Left lung (tissue), 10 donors: ENCODE measurements around the gene TIA1. TPM values are rescaled to one million over a fixed set of nuclear protein-coding genes. Genes with fewer than 3 reads are reported as not detected.
A peak's percentile ranks its signal among the peaks of the same experiment; 100 is the strongest.
"Not testable (repeated sequence)": the region's sequence is repeated elsewhere in the genome, so short reads cannot be mapped to it uniquely, and the experiment has no call there.

Experiments
- ATAC-seq: fragments of 200-7000 bp; cut with Tn5 transposase; one replicate; pipeline ENCODE4 v1.9.1; 2020; ENCODE audit warnings: moderate library complexity
- DNase-seq, 4 donors: peaks; one replicate each; pipeline ENCODE4 v3.0.0-alpha.2; 2013 to 2020
- H3K27ac ChIP-seq, 2 donors: fragments of 200-600 bp; sonication (generic) in 1 of 2; one replicate each; pipeline versions ENCODE4 v1.5.0 to v1.8.0; 2020 to 2021
- H3K27me3 ChIP-seq, 2 donors: fragments of 200-600 bp; sonication (generic) in 1 of 2; one replicate each; pipeline versions ENCODE4 v1.5.0 to v1.8.0; 2020 to 2021
- H3K36me3 ChIP-seq, 2 donors: fragments of 200-600 bp; sonication (generic) in 1 of 2; one replicate each; pipeline versions ENCODE4 v1.5.0 to v1.8.0; 2020 to 2021
- H3K4me1 ChIP-seq, 2 donors: fragments of 200-600 bp; one replicate each; pipeline ENCODE4 v1.8.0; 2021
- H3K4me3 ChIP-seq, 2 donors: fragments of 200-600 bp; sonication (generic) in 1 of 2; one replicate each; pipeline versions ENCODE4 v1.5.0 to v1.8.0; 2020 to 2021; ENCODE audit warnings: mild to moderate bottlenecking in 1 of 2
- H3K9me3 ChIP-seq, 2 donors: fragments of 200-600 bp; sonication (generic) in 1 of 2; one replicate each; pipeline versions ENCODE4 v1.5.0 to v1.8.0; 2020 to 2021
- intact Hi-C, 2 donors: fragments of 100-400 bp; cut with DNase I; formaldehyde crosslinking; loops; one replicate each; pipeline versions ENCODE4 v1.11.2 to v1.14.2; 2022
- polyA plus RNA-seq, 6 donors: library from polyadenylated mRNA; unstranded; fragments of 120-200 nt; gene quantifications; one replicate each; pipeline ENCODE4 v1.2.1, GENCODE V29; 2013; ENCODE audit not compliant: insufficient read length in 6 of 6
- total RNA-seq, 2 donors: library from RNA; stranded (reverse); fragmentation: NEBNext Ultra II Directional; extraction: Animal tissue kit (Norgen Biotek cat#: 25700); gene quantifications; one replicate each; pipeline ENCODE4 v1.2.1, GENCODE V29; 2021
- TF ChIP-seq, protein P1 (sequence below), 2 donors: fragments of 200-600 bp; sonication (generic) in 1 of 2; IDR thresholded peaks; one replicate each; pipeline versions ENCODE4 v1.5.0 to v1.8.0; 2021; ENCODE audit warnings: antibody characterized with exemption in 2 of 2
- donor health status: DM: no; HTN: yes; CAD: no.
- donor health status: DM: no; HTN: no; CAD: no.

TIA1 gene
- total and polyA plus RNA-seq, 8 donors, result 92.9 to 639 (median 532) TPM

DNA sequence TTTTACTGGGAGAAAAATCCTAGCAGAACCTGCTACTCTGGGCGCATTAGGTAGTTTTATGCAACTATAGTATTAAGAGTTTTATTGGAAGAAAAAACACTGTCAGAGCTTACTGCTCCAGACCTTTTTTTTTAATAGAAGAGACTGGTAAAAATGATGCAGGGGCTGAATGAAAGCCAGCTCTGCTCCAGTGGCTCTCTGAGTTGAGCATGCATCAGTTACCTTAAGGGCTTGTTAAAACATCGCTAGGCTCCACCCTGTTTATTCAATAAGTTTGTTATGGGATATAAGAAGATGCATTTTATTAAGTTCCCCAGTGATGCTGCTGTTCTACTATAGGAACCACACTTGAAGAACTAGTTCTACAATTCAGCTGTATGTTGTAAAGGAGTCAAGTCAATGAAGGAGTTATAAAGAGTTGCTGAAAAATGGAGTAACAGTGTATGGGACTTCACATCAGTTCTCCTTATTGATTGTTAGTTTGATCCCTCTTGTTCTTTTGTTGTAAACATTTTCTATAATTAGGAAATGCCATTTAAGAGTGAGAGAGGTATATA, 31.9 kb upstream of the TIA1 start:
- Histone ChIP-seq H3K27ac (no peak overlapping the region), H3K9me3 (no peaks in the 10 kb centered on the region), H3K27me3 (no peaks in the 10 kb centered on the region), H3K4me1 (peaks cover 0 to 13% of the 10 kb centered on the region in 2 donors), H3K4me3 (no peak overlapping the region), H3K36me3 (peaks cover 0 to 97% of the 10 kb centered on the region in 2 donors)
- intact Hi-C loops, result no loop called here
- TF ChIP-seq, protein P1, sequence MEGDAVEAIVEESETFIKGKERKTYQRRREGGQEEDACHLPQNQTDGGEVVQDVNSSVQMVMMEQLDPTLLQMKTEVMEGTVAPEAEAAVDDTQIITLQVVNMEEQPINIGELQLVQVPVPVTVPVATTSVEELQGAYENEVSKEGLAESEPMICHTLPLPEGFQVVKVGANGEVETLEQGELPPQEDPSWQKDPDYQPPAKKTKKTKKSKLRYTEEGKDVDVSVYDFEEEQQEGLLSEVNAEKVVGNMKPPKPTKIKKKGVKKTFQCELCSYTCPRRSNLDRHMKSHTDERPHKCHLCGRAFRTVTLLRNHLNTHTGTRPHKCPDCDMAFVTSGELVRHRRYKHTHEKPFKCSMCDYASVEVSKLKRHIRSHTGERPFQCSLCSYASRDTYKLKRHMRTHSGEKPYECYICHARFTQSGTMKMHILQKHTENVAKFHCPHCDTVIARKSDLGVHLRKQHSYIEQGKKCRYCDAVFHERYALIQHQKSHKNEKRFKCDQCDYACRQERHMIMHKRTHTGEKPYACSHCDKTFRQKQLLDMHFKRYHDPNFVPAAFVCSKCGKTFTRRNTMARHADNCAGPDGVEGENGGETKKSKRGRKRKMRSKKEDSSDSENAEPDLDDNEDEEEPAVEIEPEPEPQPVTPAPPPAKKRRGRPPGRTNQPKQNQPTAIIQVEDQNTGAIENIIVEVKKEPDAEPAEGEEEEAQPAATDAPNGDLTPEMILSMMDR (IDR thresholded peaks at IDR 0.05), result no peak
- no peak for ATAC-seq
- no peak for DNase-seq

DNA sequence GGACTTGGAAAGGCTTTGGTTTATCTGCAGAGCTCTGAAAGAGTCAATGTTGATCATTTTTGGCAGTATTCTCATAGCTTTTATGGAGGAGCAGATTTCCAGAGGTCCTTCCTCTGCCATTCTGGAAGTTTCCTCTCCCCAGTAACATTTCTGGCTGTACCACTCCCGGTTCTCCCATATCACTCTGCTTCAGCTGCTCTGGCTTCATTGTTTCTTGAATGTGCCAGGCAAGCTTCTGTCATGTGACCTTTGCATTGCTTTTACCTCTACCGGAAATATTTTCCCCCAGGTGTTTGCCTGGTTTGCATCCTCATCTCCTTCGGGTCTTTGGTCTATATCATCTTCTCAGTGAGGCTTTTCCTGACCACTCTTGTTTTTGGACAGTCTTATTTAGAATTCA, 21.9 kb upstream of the TIA1 start:
- ATAC-seq, result no peak
- no peaks in the 10 kb centered on the region for H3K4me1 ChIP-seq
- intact Hi-C loops, result no loop called here

DNA sequence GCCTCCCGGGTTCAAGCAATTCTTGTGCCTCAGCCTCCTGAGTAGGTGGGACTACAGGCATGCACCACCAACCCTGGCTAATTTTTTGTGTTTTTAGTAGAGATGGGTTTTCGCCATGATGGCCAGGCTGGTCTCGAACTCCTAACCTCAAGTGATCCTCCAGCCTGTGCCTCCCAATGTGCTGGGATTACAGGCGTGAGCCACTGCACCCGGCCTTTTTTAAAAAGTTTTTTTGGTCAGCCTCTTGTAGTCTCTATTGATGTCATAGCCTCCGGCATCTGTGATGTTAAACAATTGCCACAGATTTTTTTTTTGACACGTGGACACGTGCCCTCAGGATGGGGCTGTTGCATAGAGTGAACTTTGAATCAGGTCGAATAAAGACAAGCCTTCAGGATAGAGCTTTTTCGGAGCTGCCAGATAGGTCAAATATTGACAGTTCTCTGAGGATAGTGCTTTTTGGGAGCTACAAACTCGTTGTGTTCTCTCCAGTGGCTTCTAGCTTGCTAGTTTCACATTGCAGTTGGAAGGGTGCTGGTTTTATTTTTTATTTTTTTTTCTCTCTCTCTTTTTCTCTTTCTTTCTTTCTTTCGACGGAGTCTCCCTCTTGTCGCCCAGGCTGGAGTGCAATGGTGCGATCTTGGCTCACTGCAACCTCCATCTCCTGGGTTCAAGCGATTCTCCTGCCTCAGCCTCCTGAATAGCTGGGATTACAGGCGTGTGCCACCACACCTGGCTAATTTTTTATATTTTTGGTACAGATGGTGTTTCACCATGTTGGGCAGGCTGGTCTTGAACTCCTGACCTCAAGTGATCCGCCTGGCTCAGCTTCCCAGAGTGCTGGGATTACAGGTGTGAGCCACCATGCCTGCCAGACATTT, 21.2 kb upstream of the TIA1 start:
- intact Hi-C loops, H3K4me1 ChIP-seq, H3K27me3 ChIP-seq, H3K4me3 ChIP-seq, H3K9me3 ChIP-seq, DNase-seq, H3K27ac ChIP-seq, ATAC-seq: not testable (repeated sequence)
- H3K36me3 ChIP-seq, result peaks cover 0 to 25% of the 10 kb centered on the region in 2 donors

More for the DNA sequence above, 21.9 kb upstream of the TIA1 start:
- Histone ChIP-seq H3K27ac (no peak overlapping the region), H3K4me3 (no peak overlapping the region), H3K36me3 (peaks cover 0 to 25% of the 10 kb centered on the region in 2 donors), H3K9me3 (no peaks in the 10 kb centered on the region), H3K27me3 (no peaks in the 10 kb centered on the region)
- TF ChIP-seq, protein P1 (IDR thresholded peaks at IDR 0.05), result no peak
- DNase-seq, result no peak

DNA sequence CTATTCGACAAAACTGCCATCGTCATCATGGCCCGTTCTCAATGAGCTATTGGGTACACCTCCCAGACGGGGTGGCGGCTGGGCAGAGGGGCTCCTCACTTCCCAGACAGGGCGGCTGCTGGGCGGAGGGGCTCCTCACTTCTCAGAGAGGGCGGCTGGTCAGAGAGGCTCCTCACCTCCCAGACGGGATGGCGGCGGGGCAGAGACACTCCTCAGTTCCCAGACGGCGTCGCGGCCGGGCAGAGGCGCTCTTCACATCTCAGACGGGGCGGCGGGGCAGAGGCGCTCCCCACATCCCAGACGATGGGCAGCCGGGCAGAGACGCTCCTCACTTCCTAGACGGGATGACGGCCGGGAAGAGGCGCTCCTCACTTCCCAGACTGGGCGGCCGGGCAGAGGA, 18.5 kb upstream of the TIA1 start:
- intact Hi-C loops, ATAC-seq, H3K27me3 ChIP-seq, DNase-seq, H3K4me1 ChIP-seq, H3K27ac ChIP-seq, H3K9me3 ChIP-seq, H3K4me3 ChIP-seq: not testable (repeated sequence)
- peaks cover 0 to 39% of the 10 kb centered on the region in 2 donors for H3K36me3 ChIP-seq

DNA sequence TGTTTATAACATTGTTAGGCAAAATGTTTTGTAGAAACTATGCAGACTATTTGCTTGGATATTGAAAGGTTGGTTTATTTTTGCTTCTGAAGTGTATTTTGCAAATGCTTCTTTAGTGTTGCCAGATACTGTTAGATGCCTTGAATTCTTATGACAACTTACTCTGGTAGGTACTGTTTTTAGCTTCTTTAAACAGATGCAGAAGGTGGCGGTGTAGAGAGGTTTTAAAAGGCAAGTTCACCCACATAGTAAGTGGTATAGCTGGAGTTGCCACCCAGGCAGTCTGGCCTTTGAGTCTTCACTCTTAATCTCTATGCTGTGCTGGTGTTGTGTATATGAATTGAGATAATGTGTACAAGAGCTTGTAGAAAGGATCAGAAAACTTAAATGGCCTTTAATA, 13.1 kb upstream of the TIA1 start:
- H3K36me3 ChIP-seq, result peaks cover 0 to 32% of the 10 kb centered on the region in 2 donors
- no peak for ATAC-seq
- H3K27ac ChIP-seq, result no peak overlapping the region
- H3K9me3 ChIP-seq, result no peaks in the 10 kb centered on the region
- H3K4me1 ChIP-seq, result peaks cover 16 to 38% of the 10 kb centered on the region in 2 donors
- H3K4me3 ChIP-seq, result no peak overlapping the region
- intact Hi-C loops, result no loop called here
- TF ChIP-seq, protein P1 (IDR thresholded peaks at IDR 0.05), result no peak
- no peaks in the 10 kb centered on the region for H3K27me3 ChIP-seq
- no peak for DNase-seq

DNA sequence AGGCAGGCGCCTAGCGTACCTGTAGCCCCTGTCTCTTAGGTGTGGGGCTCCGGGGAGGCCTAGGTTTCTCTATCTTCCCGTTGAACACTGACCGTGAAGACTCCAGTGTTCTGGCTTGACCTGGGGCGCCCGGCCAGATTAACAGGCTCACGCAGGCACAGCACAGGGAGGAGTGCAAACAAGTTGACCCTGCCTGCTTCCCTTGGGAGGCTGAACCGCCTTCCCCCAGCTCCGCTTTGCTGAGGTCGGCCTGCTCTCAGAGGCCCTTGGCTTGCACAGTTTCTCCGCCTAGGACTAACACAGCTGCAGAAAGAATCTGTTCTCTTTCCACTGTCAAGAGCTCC, 10.1 kb upstream of the TIA1 start:
- Histone ChIP-seq H3K4me1 (peaks cover 16 to 38% of the 10 kb centered on the region in 2 donors), H3K27ac (peak overlapping the region; percentile 89 to 90), H3K4me3 (peak overlapping the region; percentile 83 to 95), H3K36me3 (peaks cover 0 to 18% of the 10 kb centered on the region in 2 donors), H3K9me3 (no peaks in the 10 kb centered on the region), H3K27me3 (no peaks in the 10 kb centered on the region)
- peak; percentile 48 for ATAC-seq
- DNase-seq, result peak; percentile 34 to 80 (median 53)
- TF ChIP-seq, protein P1 (IDR thresholded peaks at IDR 0.05), result no peak
- intact Hi-C loops, result no loop called here
